Placental pericyte (primary cell): ENCODE data around the gene TYW1. TPM values are rescaled to one million over a fixed set of nuclear protein-coding genes. Genes with fewer than 3 reads are reported as not detected.

Source experiments
- small RNA-seq: library from RNA; depleted of rRNA; stranded (forward); fragments of <200 nt; gene quantifications from one replicate; pipeline ENCODE3, GENCODE V24; 2012; ENCODE audit warnings: low replicate concordance
- total RNA-seq: library from RNA; depleted of rRNA; stranded (reverse); fragments of >200 nt; gene quantifications from 2 replicates; pipeline ENCODE4 v1.2.3, GENCODE V29; 2012

TYW1 gene
- total RNA-seq = 18.2 and 21.0 TPM in 2 replicates

GRCh38 chr7:66996444-66997191, at the start of gene TYW1:
Gene TYW1, plus strand, starts transcription at chr7:66996833. Its CDS starts 146 bp downstream, at chr7:66996979.

DNA sequence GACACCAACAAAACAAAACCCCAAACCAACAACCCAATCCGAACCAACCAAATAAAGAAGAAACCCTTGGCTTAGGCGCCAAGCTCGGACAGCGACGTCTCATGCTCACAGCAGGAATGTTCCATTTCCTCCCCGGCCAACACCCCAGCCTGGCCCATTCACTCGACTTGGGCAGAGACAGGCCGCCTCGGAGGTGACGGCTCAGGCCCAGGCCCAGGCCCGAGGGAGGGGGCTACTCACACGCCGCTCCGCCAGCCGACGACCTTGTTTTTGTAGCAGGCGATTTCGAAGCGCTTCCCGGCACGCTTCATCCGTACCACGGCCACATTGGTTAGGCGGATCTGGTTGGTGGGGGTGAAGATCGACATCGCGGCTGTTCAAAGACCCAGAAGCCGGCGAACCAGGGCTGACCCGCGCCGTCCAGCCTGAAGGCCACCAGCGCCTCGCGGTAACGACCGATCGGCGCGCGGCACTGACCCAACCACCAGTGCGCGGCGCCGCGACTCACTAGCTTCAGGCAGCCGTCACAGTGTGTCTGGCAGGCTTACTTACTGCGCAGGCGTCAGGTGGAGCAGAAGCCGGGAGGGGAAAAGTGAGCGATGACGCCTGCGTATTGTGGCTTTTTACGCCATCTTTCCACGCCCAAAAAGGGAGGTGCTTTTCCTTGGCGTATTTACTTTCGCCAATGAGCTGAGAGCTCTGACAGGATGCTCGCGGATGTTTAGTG, 1.4 kb upstream of the TYW1 start, which contains the start of gene SBDS:
SBDS (minus strand) TSS at position 537 of the 727 bp plus-strand sequence; CDS start at position 368, 169 bp downstream.

Small RNA genes lying within 50 kb of the gene (small RNA-seq; reads per million reads assigned to genes)
- gene AC073089.1 = not detected
- not detected for gene MIR4650-1
- not detected for gene RN7SL43P

Other genes starting within 250 kb of the TYW1 start
- gene TMEM248, start 75.6 kb upstream of the TYW1 start, total RNA-seq = 112 and 158 TPM in 2 replicates
- gene SBDS, start 1.2 kb upstream of the TYW1 start, total RNA-seq = 71.3 and 105 TPM in 2 replicates